Left renal pelvis (tissue), 4 donors: ENCODE measurements around the gene DQX1. TPM values are rescaled to one million over a fixed set of nuclear protein-coding genes. Genes with fewer than 3 reads are reported as not detected.
"Not testable (repeated sequence)": the region's sequence is repeated elsewhere in the genome, so short reads cannot be mapped to it uniquely, and the experiment has no call there.

Experiments used
- DNase-seq, 4 donors: peaks; one replicate each; pipeline ENCODE4 v3.0.0-alpha.2; 2013; ENCODE audit warnings: low read depth in 4 of 4, low spot score in 3 of 4
- polyA plus RNA-seq, 4 donors: library from polyadenylated mRNA; unstranded; fragments of 120-200 nt; gene quantifications; one replicate each; pipeline ENCODE4 v1.2.1, GENCODE V29; 2013; ENCODE audit not compliant: insufficient read length in 4 of 4

Gene DQX1
- polyA plus RNA-seq, 4 donors, result 0.16 to 0.35 (median 0.29) TPM

DNA sequence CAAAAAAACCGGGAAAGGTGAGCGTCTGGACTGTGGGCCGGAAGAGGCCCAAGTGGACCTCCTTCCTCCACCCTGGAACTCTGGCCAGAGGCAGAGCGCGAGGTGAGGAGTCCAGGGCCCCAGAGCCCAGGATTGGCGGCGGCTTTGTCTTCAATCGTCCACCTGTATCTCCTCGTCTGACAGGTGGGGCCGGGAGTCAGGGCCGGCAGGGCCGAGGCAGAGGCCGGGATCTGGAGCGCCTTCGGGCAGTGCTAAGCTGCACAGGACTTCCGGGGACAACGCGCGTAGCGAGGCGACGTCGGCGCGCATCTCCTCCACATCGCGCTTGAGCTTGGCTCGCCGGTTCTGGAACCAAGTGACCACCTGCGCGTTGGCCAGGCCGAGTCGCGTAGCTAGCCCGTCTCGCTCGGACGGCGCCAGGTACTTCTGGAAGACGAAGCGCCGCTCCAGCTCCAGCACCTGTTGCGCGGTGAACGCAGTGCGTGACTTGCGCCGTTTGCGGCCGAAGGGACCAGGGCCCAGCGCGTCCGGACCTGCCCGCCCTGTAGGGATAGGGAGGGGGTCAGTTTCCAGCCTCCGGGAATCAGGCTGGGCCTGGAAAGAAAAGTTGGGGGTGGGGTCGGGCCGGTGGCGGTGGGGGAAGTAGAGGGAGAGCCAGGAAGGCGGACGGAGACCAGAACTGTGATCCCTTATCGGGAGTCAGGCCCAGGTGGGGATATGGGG, 28.1 kb downstream of the DQX1 start:
- no peak for DNase-seq

DNA sequence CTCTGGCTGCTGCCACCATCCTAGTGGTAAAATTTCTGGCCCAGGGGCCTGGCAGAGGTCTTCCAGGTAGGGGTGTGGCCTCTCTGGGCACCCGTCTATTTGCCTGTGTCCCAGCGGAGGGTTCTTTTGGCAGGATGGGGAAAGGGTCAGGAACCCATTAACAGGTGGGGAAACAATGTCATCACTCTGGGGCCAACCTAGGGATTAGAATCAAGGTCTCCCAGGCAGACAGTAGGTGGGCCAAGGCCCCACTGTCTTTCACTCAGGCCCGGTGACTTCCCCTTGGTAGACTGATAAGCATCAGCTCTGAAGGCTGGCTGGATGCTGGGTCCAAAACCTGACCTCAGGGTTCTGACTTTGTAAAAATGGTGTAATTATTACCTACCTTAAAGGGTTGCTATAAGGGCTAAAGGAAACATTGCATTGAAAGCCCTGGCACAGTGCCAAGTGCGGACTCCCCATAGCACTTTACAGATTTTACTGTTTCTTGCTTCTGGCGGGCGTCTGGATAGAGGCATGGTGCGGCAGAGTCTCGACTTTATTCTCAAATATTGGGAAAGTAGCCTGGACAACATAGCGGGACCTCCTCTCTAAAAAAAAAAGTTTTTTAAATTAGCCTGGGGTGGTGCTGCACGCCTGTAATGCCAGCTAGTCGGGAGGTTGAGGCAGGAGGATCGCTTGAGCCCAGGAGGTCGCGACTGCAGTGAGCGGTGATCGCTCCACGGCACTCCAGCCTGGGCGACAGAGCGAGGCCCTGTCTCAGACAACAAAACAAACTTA, 28.8 kb downstream of the DQX1 start:
- DNase-seq, result no peak

DNA sequence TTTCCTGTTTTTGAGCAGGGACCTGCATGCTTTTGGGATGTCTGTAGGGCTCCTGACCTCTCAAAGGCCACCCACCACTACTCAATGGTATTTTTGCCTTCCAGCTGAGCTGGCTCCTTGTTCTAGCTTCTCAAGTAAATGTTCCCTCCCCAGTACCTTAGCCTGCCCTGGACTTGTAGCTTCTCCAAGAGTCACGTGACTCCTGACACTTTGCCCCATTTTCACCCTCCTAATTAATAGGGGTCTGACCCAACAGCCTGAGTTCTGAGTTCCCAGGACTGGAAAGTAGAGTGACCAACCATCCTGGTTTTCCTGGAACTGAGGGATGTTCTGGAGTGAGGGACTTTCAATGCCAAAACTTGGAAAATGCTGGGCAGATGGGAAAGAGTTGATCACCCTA, 30.6 kb downstream of the DQX1 start:
- no peak for DNase-seq

DNA sequence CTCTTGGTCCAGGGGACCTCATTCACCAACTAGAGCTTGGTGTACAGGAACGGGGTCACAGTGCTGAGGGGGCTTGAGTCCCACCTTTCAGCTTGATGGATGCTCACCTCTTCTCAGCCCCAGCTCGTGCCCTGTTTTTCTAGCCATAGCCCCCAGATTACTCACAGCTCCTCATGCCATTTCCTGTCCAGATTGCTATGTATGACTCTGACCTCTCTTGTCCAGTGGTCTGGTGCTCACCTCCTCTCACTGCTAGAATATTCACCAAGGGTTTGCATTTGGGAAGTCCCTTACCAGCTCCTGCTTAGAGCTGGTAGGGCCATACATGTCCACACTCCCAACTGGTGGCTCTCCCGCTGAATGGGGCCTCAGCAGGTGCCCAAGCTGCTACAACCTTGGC, 32.5 kb downstream of the DQX1 start:
- no peak for DNase-seq

DNA sequence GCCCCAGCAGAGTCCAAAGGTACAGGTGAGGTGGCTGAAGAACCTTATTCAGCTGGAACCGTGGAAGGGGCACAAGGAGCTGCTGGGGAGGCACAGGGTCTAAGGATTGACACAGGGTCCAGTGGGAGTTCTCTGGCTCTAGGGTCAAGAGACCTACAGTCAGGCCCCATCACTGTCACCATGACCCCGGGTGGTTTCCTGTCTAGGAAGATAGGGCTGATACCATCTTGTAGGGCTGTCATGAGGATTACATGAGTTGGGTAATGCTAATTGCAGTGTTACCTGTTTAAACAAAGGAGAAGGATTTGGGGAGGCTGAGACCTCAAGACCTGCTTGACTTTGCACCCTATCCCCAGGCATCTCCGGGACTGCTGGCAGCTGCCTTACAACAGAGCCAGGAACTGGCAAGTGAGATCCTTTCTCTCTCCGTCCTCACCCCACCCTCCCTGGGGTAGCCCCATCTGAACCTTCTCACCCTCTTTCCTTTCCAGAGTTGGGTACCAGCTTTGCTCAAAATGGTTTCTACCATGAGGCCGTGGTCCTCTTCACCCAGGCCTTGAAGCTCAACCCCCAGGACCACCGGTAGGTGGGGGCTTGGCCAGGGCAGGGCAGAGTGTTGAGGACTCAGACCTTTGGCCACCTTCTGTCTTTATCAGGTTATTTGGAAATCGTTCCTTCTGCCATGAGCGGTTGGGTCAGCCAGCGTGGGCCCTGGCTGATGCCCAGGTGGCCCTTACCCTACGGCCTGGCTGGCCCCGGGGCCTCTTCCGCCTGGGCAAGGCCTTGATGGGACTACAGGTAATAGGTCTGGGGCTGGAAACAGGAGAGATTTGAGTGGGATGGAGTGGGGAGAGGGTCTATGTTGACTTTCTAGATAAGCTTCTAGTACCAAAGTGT, 34.1 kb downstream of the DQX1 start:
- no peak for DNase-seq

DNA sequence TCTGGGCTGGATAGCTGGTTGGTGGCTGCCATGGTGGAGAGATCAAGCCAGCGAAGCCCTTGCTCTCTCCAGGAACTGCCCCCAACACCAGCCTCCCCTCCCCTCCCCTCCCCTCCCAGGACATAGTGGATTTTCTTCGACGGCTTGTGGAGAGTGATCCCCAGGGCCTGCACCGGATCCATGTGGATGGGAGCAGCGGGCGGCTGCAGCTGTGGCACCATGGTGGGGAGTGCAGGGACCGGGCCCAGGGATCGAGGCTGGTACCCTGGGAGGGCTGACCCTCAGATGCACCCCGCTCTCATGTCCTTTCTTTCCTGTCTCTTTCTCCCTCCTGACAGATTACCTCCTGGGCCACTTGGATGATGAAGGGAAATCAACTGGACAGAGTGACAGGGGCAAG, 36.1 kb downstream of the DQX1 start:
- DNase-seq, result no peak

DNA sequence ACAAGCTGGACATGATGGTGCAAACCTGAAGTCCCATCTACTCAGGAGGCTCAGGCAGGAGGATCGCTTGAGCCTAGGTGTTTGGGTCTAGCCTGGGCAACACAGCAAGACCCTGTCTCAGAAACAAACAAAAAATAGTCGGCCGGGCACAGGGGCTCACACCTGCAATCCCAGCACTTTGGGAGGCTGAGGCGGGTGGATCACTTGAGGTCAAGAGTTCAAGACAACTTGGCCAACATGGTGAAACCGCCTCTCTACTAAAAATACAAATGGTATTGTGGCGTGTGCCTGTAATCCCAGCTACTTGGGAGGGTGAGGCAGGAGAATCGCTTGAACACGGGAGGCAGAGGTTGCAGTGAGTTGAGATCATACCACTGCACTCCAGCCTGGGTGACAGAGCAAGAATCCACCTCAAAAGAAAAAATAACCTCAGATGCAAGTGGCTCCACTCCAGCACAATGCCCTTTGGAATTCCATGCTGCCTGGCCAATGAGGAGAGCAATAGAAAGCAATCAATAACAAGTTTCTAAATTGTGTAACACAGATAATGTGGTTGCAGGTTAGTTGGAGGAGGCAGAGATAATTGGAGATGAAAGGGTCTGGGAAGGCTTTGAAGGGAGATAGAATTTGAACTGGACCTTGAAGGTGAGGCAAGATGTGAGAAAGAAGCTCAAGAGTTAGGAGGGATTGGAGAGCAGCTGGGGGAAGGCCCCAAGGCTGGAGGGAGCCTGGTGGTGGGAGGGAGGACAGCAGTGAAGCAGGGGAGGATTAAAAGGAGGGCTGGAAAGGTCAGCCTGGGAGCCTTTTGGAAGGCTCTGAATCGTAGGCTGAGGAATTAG, 37.2 kb downstream of the DQX1 start:
- DNase-seq, result no peak

DNA sequence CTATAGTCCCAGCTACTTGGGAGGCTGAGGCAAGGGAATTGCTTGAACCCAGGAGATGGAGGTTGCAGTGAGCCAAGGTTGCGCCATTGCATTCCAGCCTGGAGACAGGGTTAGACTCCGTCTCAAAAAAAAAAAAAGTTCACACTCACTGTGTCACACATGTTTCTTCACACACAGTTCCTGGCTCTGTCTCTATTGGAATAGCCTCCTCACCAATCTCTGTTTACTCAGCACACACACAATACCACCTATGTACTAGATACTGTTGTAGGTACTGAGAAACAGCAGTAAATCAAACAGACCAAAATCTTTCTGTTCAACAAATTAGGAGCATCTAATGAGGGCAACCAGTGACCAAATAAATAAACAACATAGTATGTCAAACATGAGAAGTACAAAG, 39.9 kb downstream of the DQX1 start:
- no peak for DNase-seq

DNA sequence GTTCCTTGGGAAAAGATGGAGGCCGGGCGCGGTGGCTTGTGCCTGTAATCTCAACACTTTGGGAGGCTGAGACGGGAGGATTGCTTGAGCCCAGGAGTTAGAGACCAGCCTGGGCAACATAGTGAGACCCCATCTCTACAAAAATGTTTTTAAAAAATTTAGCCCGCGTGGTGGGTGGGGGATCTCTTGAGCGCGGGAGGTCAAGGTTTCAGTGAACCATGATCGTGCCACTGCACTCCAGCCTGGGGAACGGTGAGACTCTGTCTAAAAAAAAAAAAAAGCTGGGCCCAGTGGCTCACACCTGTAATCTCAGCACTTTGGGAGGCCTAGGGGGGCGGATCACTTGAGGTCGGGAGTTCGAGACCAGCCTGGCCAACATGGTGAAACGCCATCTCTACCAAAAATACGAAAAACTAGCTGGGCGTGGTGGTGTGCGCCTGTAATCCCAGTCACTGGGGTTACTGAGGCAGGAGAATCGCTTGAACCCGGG, 42.3 kb downstream of the DQX1 start:
- not testable (repeated sequence) for DNase-seq

DNA sequence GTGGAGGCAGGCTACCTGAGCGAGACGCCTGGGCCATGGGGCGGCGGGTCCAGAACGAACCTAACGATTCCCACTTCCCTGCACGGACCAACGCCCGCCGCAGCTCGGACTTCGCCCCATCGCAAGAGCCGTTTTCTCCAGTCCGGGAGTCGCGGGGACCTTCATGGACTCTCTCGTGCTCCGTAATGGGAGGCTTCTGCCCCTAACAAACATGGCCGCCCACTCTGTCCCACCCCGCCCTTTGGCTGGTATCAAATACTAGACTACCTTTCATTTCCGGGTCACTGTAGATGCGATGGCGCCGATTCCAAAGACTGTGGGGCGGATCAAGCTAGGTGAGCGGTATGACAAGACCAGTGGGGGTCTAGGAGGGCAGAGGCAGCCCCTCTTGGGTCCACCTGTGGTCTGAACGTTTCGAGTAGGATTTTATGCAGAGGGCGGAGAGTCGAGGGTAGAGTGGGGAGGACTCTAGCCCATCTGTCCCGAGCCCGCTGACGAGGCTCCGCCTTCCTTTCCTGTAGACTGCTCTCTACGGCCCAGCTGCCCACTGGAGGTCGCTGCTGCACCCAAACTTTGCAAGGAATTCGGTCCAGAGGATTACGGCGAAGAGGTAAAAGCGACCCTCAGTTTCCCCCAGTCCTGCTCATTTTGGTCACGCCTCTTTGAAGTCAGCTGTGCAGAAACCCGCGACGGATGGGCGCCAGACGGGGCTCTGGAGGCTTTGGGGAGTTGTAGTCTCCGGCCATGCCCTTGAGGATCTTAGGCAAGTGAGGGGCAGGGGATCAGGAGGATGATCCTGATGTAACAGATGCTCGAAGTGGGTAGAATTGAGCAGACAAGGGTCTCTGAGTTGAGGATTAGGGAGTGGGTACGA, 43.0 kb downstream of the DQX1 start, which contains the start of the genes CCDC142 and TTC31:
CCDC142 (minus strand) TSS at position 198 of the 874 bp plus-strand sequence; CDS start at position 37, 161 bp downstream.
TTC31 (plus strand) TSS at position 281 of the 874 bp plus-strand sequence; CDS start at position 296, 15 bp downstream.
- peak; percentile 92 to 96 (median 93) for DNase-seq

DNA sequence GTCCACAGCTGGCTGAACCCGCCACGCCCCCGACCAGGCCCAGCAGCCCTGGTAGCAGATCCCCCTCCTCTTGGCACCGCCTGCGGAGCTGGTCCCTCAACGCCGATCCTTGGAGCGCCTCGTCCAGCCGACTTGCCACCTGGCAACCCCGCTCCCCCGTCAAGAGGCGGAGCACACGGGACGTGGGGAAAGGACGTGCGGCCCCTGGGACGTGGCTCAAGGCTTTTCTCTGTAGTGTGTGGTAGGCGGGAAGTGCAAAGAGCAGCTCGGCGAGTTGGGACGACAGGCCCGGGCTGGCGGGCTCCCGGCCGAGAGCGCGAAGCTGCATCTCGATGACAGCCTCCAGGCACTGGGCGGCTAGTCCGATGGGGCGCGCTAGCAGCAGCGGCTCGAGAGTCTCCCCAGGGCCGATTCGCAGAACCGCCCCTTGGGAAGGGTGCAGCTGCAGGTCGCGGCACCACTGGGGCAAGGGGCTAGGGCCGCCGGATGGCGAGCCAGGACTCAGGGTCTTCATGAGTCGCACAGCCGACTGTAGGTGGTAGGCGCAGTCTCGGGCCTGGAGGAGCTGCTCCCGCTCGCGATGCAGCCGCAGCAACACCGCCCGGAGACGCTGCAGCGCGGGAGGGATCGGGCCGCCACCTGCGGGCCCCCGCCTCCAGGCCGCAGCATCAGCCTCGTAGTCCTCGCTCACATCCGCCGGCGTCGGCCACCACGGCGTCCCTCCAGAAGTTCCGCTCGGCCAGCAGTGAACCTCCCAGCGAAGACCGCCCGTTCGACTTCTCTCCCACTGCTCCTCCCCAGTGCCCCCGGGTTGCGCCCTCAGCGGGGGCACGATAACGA, 43.9 kb downstream of the DQX1 start:
- DNase-seq, result no peak

DNA sequence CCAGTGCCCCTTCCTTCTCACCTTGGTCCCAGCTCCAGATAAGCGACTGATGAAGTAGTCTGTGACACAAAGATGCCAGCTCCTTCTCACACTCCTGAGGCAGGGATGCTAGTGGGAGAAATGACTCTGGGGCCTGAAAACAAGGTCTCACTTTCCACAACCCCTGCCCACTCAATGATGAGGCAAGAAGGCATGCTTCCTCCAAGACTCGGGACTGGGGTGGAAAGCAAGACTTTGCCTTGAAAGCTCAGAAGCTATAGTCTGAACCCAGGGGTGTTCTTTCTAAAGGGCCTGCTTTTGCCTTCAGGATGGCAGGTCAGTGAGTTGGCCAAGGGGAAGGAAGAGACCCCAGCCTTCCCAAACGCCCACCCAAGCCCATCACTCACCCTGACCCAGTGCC, 44.6 kb downstream of the DQX1 start:
- no peak for DNase-seq

DNA sequence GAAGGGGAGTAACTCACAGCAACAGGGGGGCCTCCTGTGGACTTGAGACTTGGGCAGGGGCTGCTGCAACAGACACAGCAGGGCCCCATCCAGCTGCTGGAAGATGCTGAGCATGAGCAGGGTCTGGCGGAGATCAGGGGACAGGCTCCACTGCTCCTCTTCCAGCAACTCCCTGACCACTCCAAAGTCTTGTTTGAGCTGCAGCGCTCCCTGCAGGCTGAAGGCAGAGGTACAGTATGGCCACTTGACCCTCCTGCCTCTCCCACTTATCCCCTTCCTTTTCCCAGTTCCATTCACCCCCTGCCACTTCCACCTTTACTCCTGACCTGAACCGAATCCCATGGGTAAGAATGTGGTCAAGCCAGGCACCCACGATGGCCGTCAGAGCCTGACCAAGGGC, 51.1 kb downstream of the DQX1 start:
- no peak for DNase-seq

DNA sequence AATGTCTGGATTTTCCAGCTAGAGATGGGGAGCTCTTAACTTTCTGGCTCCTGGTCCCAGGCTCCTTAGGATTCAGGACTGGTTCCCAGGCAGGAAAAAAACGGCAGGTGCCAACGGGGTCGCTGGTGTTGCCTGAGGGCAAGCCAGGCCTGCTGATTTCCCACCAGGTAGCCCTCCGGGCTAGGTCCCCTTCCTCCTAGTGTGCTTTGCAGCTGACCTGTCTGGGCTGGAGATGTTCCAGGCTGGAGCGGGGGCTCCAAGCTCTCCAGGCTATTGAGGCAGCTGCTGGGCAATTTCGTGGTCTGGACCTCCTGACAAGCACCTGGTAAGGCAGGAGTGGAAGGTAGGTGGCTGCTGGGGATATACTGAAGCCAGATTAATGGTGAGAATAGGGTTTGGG, 51.5 kb downstream of the DQX1 start:
- no peak for DNase-seq

DNA sequence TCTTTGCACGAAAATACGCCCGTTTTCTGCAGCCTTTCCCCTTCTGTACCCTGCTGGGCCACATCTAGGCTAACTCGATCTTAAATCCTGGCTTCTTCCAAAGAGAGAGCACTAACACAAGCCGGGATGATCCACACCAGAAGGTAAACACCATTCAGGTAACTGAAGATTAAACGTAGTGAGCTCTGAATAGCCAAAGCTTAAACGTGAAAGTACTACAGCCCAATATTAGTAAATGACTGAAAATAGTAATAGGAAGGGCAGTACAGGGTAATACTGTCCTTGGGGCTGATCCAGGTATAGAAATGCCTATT, 53.1 kb downstream of the DQX1 start:
- DNase-seq, result no peak

DNA sequence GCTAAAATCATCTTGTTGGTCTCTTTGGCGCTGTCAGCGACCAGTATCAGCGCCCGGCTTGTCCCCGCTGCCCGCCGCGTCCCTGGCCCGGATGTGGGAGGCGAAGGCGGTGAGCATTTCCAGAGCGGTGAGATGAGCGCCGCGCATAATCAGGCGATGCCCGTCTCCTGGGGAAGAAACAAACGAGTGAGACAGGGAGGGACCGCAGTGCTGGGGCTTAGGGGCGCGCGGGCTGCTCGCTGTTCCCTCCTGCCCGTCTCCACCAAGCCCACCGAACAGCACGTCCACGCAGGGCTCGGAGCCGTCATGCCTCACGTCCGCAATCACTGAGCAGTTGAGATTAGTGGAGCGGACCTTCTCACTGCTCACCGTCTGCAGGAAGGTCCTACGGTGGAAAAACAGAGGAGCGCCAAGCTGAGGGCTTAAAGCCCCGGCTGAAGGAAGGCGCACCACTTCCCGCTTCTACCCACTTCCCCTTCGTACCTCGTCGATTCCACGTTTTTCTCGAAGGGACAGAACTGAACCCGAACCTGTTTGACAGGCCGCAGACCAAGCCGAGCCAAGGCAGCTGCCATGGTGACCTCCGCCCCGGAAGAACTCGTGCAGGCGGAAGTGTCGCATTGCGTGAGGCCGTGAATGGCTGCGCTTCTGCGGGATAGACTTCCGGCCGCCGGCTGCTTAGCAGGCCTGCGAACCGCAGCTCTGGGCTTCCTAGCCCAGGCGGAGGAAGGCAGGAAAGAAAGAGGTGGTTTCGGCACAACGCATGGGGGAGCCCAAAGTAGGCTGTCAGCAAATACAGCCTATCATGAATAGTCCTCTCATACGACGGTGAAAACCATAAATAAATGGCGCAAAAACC, 53.7 kb downstream of the DQX1 start, which contains the start of gene MRPL53:
MRPL53 (minus strand) TSS at position 595 of the 859 bp plus-strand sequence; CDS start at position 575, 20 bp downstream.
- DNase-seq, result peak; percentile 87 to 93 (median 92)
